Ecto neural progenitor cell (in vitro differentiated cells): ENCODE data around the gene NHERF1.

ENCODE experiments used
- DNase-seq: peaks from one replicate; pipeline ENCODE4 v3.0.0-alpha.2; 2018; ENCODE audit warnings: low spot score

NHERF1 gene

GRCh38 chr17:74784125-74784810 lies 35.8 kb downstream of the NHERF1 start:
- no peak for DNase-seq

- no peak for DNase-seq
Observed at GRCh38 chr17:74785096-74785980, 36.9 kb downstream of the NHERF1 start.

- no peak for DNase-seq
Observed at GRCh38 chr17:74785981-74786360, 37.5 kb downstream of the NHERF1 start.

GRCh38 chr17:74786431-74787055 lies 38.1 kb downstream of the NHERF1 start:
- no peak for DNase-seq

DNA sequence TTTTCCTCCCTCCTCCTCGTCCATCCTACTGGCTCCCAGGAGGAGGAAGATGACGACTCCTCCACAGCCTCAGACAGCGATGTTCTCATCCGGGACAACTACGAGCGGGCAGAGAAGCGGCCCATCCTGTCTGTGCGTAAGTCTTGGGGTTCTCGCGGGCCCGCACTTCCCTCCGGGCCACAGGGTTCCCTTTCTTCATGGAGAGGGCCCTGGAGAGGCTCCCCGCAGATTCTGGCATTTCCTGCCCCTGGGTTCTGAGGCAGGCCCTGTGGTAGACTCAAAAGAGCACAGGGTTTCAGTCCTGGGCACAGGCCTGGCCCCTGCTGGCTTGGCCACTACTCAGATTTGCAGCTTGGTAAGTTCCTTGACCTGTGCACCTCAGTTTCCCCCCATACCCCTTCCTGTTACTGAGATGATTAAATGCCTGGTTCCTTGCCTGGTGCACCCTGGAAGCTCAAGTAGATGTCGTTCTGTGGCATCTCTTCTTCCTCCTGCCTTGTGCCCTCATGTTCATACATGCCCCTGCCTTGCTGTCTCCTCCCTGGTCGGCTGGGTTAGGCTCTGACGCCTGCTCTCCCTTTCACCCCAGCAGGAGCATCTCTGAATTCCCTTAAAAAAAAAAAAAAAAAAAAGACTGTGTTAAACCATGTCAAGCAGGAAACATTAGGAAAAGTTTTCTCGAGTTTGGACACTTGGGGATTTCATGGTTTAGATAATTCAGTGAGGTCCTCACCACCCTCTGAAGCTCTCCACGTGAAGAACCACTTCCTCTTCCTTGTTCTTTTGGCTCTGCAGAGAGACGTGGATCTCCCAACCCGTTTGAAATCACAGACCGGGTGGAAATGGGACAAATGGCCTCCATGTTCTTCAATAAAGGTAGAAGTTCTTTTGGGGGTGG lies 42.0 kb downstream of the NHERF1 start:
- no peak for DNase-seq

DNA sequence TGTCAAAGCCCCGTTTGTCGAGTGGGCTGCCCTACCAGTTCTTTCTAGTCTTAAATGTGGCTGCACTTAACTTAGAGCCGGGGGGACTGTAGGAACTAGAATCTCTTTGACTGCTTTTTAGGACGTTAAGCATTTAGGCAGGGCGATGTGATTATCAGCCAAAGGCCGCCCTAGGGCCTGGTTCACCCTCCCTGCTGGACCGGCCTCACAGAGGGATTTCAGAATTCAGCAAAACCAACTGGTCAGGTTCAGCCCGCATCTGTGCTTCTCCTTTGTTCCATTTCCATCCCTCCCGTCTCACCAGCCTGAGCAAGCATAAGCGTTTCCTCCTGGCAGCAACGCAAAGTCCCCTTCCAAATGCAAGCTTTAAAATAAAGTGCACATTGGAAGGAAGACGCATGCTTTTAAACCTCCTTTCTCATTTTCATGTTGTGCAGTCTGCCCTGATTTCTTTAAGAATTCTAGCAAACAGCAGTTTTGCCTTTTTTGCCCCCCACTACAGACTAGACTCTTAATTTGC lies 44.2 kb downstream of the NHERF1 start:
- no peak for DNase-seq

DNA sequence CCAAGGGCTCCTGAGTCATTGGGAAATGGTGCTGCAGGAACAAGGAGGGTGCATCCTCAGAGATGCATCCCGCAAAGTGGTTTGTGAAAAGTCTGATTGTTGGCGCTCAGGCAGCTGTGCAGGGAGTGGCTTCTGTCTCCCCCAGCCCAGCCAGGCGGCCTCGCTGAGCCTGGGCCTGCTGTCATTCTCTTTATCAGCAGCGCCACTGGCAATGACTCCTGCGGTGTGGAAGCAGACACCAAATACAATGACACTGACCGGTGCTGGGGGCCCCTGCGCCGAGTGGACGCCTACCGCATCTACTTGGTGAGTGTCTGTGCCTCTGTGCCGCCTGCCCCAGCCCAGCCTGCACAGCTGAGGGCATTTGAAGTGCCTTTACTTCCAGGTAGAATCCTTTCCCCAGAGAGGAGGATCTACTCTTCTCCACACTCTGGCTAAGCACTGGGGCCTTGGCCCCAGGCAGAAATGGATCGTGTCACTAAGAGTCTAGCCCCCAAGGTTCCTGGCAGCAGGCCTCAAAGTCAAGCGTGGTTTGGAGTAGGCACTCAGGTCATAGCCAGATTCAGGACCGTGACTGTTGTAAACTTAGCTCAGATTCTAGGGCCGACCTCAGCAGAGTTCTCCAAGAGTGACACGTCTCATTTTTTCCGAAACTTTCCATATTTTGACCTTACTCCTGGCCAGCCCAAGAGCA lies 47.0 kb downstream of the NHERF1 start:
- DNase-seq: no peak

DNA sequence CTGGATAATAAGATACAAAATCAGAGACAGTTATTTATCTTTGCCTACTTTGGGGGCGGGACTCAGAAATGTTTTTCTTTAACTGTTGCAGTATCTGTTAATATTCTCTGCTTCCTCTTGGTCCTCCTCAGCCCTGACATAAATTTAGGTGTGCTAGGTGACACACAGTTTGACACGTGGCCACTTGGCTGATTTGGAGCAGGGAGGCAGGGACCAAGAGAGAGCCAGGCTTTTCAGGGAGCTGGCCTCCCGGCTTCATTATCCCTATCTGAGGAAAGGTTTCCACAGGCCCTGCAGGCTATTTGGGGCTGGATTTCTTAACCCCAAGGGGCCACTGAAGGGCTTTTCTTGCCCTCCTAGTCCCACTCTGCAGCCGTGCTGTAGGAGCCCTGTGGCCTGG lies 47.8 kb downstream of the NHERF1 start:
- DNase-seq: no peak

- no peak for DNase-seq
Observed at GRCh38 chr17:74796866-74797265, 48.4 kb downstream of the NHERF1 start.

DNA sequence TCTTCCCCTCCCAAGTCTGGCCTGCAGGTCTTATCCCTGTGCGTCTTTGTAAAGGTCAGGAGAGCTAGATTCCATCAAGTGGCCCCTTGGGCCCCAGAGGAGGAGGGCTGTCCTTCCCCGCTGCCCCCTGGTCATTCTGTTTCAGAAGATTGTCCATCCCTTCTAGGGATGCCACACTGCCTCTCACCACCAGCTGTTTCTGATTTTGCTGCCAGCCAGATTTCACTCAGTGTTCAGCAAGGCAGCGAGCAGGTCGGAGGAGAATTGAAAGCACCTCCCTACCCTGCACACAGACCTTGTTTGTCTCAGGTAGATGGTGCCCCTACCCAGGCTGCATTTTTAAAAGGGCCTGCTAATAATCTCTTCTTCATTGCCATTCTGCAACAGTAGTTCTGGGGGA lies 49.4 kb downstream of the NHERF1 start:
- no peak for DNase-seq

GRCh38 chr17:74798239-74798707 lies 49.8 kb downstream of the NHERF1 start:
- DNase-seq: no peak

GRCh38 chr17:74799097-74799496 lies 50.7 kb downstream of the NHERF1 start:
- no peak for DNase-seq

- DNase-seq: no peak
Observed at GRCh38 chr17:74800531-74800930, 52.1 kb downstream of the NHERF1 start.

DNA sequence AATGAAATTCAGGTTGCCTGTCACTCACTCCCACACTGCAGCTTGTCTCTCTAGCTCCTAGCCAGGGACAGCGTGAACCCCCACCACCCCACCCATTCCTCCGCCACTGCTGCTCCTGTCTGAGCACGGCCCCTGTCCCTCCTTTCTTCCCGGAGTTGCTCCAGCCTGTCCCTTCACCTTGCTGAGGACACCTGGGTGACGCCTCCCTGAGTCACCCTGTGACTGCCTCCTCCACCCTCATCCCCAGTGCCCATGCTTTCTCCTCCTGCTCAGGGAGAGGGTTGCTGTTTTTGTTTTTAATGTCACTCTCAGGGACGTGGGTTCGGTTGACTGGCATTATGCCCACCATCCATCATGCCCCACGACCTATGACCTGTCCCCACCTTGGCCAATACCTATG lies 53.5 kb downstream of the NHERF1 start:
- DNase-seq: no peak

DNA sequence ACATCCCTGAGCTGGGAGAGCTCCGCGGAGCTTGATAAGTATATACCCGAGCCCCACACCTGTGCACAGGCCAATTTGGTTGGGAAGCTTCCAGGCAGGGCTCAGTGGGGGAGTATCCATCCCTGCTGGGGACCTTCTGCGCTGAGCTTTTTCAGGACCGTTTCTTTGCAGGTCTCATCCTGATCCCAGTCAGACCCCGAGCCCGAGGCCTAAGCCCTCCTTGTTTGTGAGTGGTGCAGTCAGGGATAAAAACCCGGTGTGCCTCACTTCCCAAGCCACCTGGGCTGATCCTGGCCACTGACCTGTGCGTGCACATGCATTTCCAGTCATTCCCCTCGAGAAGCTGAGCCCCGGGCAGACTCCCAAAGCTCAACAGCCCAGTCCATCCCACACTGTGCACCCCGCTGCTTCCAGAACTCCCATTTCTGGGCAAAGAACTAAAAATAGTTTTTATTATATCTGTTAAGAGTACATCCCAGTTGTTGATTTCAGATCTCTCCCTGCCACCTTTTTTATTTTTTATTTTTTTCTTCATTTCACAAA lies 55.0 kb downstream of the NHERF1 start:
- no peak for DNase-seq

DNA sequence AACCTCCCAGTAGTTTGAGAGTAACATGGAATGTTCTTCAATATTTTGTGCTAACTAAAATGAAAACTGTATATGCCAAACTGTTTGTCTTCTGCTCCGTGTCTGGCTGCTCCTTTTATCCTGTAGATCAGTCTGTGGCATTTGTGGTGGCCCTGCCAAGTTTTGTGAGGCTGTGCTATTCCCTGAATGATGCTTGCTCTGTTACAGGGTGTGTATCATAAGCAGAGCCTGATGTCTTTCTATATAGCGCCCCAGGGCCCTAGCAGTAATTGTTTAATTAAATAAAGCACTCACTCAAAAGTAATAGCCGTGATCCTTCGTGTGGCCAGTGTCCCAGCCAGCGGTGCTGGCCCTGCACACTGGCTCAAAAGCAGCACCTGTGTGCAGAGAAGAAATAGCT lies 55.5 kb downstream of the NHERF1 start:
- DNase-seq: no peak

DNA sequence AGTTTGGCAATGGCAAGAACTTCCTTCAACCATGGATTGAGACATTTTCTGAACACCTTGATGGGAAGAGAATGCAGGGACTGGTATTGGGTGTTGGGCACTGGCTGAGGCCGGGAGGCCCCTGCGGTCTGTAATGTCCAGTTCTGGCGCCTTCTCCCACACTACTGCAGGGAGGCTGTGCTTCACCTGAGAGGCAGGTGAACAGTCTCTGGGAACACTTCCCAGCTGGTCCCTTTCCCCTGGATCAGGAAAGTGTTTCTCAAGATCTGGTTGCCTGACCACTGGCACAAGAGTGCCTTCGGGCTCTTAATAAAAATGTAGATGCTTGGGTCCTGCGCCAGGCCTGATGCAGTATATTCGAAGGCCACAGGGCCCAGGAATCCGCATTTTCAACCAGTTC lies 56.3 kb downstream of the NHERF1 start:
- DNase-seq: no peak

- DNase-seq: no peak
Observed at GRCh38 chr17:74805591-74805991, 57.2 kb downstream of the NHERF1 start.

GRCh38 chr17:74806334-74806733 lies 57.9 kb downstream of the NHERF1 start:
- no peak for DNase-seq

GRCh38 chr17:74807441-74807840 lies 59.0 kb downstream of the NHERF1 start:
- DNase-seq: no peak

DNA sequence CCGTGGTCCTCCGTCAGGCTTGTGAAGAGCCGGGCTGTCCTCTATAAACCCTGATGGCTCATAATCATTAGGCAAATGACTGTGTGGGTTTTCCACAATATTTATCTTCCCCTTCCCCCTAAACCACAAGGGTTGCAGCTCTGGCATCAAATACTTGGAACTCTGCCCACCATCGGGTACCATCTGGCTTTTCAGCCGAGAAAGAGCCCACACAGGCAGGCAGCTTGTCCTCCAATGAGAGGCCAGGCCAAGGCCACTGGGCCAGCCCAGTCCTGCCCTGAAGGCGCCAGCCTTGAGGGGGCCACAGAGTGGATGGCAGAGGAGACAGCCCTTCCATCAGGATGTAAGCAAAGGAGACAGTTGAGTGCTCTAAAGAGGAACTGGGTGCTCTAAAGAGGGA lies 59.5 kb downstream of the NHERF1 start:
- DNase-seq: no peak
